Measurements from ENCODE around the gene RGS12.

RGS12 gene

GRCh38 chr4:3292571-3293400 lies at the start of gene RGS12:
TSS of gene RGS12 (plus strand) at chr4:3293021. CDS start at chr4:3316171, 23,150 bp downstream.
- H3K4me1 Mint-ChIP-seq (ENCODE audit: low read depth), result peaks cover 10% of the 10 kb centered on the region
- H3K4me3 Mint-ChIP-seq, result peak within 1 kb of the TSS; percentile 94
- peaks cover 64% of the 10 kb centered on the region for H3K27me3 Mint-ChIP-seq (ENCODE audit: low read depth)
- peak within 1 kb of the TSS; percentile 64 for H3K27ac Mint-ChIP-seq
- H3K36me3 Mint-ChIP-seq (ENCODE audit: low read depth), result no peaks in the 10 kb centered on the region
- H3K9me3 Mint-ChIP-seq, result no peaks in the 10 kb centered on the region

- no peak overlapping the region for H3K4me3 Mint-ChIP-seq
- H3K4me1 Mint-ChIP-seq (ENCODE audit: low read depth), result peaks cover 13% of the 10 kb centered on the region
- H3K27me3 Mint-ChIP-seq (ENCODE audit: low read depth), result no peaks in the 10 kb centered on the region
- H3K36me3 Mint-ChIP-seq (ENCODE audit: low read depth), result peaks cover 4% of the 10 kb centered on the region
- no peaks in the 10 kb centered on the region for H3K9me3 Mint-ChIP-seq
- peak overlapping the region; percentile 70 for H3K27ac Mint-ChIP-seq
Observed at GRCh38 chr4:3243136-3243780, 49.6 kb upstream of the RGS12 start.

- no peaks in the 10 kb centered on the region for H3K27me3 Mint-ChIP-seq (ENCODE audit: low read depth)
- H3K4me1 Mint-ChIP-seq (ENCODE audit: low read depth), result peaks cover 13% of the 10 kb centered on the region
- no peak overlapping the region for H3K4me3 Mint-ChIP-seq
- H3K27ac Mint-ChIP-seq, result no peak overlapping the region
- H3K36me3 Mint-ChIP-seq (ENCODE audit: low read depth), result peaks cover 1% of the 10 kb centered on the region
- no peaks in the 10 kb centered on the region for H3K9me3 Mint-ChIP-seq
Observed at GRCh38 chr4:3244002-3244401, 48.8 kb upstream of the RGS12 start.

DNA sequence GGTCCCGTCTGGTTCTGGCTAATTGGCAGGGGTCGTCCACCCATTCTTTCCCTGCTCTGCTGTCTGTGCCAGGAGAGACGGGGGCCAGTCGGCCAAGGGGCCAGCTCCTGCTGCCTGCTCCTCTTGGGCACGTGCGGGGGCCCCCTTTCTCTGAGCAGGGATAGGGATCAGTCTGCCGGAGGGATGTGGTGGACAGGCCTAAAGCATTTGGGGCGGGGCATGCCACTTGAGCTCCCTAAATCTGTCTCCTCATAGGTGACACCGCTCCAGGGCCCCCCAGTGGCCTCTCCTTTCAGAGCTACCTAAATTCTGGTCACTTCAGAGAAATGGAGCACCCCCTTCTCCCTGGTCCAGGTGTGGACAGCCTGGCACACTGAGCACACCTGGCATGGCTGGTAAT lies 48.1 kb upstream of the RGS12 start:
- H3K27me3 Mint-ChIP-seq (ENCODE audit: low read depth), result no peaks in the 10 kb centered on the region
- peaks cover 13% of the 10 kb centered on the region for H3K4me1 Mint-ChIP-seq (ENCODE audit: low read depth)
- peaks cover 1% of the 10 kb centered on the region for H3K36me3 Mint-ChIP-seq (ENCODE audit: low read depth)
- H3K4me3 Mint-ChIP-seq, result no peak overlapping the region
- no peaks in the 10 kb centered on the region for H3K9me3 Mint-ChIP-seq
- H3K27ac Mint-ChIP-seq, result no peak overlapping the region

DNA sequence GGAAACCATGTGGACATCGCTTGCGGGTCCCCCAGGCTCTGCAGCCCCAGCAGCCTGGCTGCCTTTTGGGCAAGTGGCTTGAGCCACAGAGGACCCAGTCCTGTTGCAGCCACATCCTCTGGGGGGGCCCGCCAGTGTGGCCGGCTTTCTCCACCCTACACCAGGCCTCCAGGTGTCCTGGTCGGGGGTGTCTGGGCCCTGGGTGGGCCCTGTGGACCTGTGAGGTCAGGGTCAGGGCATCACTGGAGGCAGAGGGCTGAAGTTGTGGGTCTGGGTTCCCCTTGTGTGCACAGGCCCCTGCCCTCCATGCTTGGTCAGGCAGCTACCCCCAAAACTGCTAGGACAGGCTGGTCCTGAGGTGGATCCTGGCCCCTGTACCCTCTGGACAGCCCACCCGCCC lies 47.1 kb upstream of the RGS12 start:
- Mint-ChIP-seq H3K27me3 (ENCODE audit: low read depth) (no peaks in the 10 kb centered on the region), H3K36me3 (ENCODE audit: low read depth) (no peaks in the 10 kb centered on the region), H3K9me3 (no peaks in the 10 kb centered on the region), H3K27ac (no peak overlapping the region), H3K4me1 (ENCODE audit: low read depth) (peaks cover 13% of the 10 kb centered on the region), H3K4me3 (no peak overlapping the region)

DNA sequence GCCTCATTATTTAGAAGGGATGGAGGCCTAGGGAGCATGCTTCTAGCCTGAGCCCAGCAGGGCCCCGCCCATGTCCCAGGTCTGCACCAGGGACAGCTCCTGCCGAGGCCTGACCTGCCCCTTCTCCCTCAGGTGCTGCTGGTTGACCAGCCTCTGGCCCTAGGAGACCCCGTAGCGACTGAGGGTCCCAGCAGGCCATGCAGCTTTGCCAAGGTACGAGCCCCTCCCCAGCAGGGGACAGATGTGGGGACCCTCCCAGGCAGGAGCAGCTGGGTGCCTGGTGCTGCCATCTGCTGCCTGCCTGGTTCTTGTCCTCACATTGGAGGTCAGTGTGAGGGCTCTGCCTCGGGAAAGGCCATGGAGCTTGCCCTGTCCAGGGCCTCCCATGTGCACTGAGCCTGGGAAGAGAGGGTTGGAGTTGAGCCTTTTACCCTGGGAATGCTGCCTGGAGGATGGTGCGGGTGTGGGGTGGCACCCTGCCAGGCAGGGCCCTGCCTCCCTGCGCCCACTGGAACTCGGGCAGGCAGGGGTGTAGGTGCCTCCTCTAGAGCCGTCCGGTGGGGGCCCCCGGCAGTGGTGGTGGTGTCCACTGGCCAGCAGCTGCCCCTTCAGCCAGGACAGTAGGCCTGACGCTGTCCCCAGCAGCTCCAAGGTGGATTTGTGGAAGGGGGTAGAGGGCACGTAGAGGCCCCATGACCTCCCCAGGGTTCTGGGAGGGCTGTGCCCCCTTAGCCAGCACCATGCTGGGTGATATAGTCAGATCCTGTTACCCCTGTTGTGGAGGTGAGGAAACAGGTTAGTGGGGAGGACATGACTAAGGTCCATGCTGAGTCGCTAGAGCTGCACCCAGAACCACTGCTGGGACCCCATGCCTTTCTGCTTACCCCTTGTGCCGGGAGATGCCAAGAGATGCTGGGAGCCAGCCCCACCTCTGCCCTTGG lies 46.1 kb upstream of the RGS12 start:
- Mint-ChIP-seq H3K27me3 (ENCODE audit: low read depth) (no peaks in the 10 kb centered on the region), H3K4me1 (ENCODE audit: low read depth) (peaks cover 18% of the 10 kb centered on the region)

GRCh38 chr4:3247399-3248177 lies 45.2 kb upstream of the RGS12 start:
- Mint-ChIP-seq H3K36me3 (ENCODE audit: low read depth) (no peaks in the 10 kb centered on the region), H3K4me1 (ENCODE audit: low read depth) (peaks cover 15% of the 10 kb centered on the region), H3K4me3 (no peak overlapping the region), H3K9me3 (no peaks in the 10 kb centered on the region), H3K27ac (no peak overlapping the region), H3K27me3 (ENCODE audit: low read depth) (no peaks in the 10 kb centered on the region)

More for the DNA sequence above, 46.1 kb upstream of the RGS12 start:
- no peaks in the 10 kb centered on the region for H3K9me3 Mint-ChIP-seq
- H3K4me3 Mint-ChIP-seq, result no peak overlapping the region
- H3K36me3 Mint-ChIP-seq (ENCODE audit: low read depth), result no peaks in the 10 kb centered on the region
- no peak overlapping the region for H3K27ac Mint-ChIP-seq

DNA sequence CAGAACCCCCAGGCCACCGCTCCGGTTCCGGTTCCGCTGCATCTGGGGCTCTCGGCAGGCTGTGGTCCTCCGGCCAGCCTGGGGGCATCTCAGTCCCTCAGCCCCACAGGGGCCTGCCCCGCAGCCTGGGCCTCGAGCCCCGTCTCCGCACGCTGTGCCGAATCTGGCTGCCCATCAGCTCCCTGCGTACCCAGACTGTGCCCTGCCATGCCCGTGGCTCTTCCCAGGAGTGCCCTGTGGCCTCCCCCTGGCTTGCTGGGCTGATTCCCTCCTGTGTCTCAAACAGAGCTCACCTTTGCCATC lies 44.7 kb upstream of the RGS12 start:
- Mint-ChIP-seq H3K9me3 (no peaks in the 10 kb centered on the region), H3K27ac (no peak overlapping the region), H3K4me3 (no peak overlapping the region), H3K27me3 (ENCODE audit: low read depth) (no peaks in the 10 kb centered on the region), H3K4me1 (ENCODE audit: low read depth) (peaks cover 10% of the 10 kb centered on the region), H3K36me3 (ENCODE audit: low read depth) (no peaks in the 10 kb centered on the region)

- Mint-ChIP-seq H3K27me3 (ENCODE audit: low read depth) (no peaks in the 10 kb centered on the region), H3K27ac (no peak within 1 kb of the TSS), H3K9me3 (no peaks in the 10 kb centered on the region), H3K4me3 (no peak within 1 kb of the TSS), H3K4me1 (ENCODE audit: low read depth) (peaks cover 6% of the 10 kb centered on the region), H3K36me3 (ENCODE audit: low read depth) (no peaks in the 10 kb centered on the region)
Observed at GRCh38 chr4:3248811-3249661, 43.8 kb upstream of the RGS12 start, which contains the start of gene MSANTD1. TSS of gene MSANTD1 (plus strand) at chr4:3249159. CDS start at chr4:3249223, 64 bp downstream.

GRCh38 chr4:3249711-3250437 lies 42.9 kb upstream of the RGS12 start:
- no peak overlapping the region for H3K4me3 Mint-ChIP-seq
- no peak overlapping the region for H3K27ac Mint-ChIP-seq
- no peaks in the 10 kb centered on the region for H3K27me3 Mint-ChIP-seq (ENCODE audit: low read depth)
- no peaks in the 10 kb centered on the region for H3K9me3 Mint-ChIP-seq
- H3K36me3 Mint-ChIP-seq (ENCODE audit: low read depth), result no peaks in the 10 kb centered on the region
- H3K4me1 Mint-ChIP-seq (ENCODE audit: low read depth), result peaks cover 6% of the 10 kb centered on the region

GRCh38 chr4:3250438-3250955 lies 42.3 kb upstream of the RGS12 start:
- H3K9me3 Mint-ChIP-seq, result no peaks in the 10 kb centered on the region
- H3K27ac Mint-ChIP-seq, result no peak overlapping the region

DNA sequence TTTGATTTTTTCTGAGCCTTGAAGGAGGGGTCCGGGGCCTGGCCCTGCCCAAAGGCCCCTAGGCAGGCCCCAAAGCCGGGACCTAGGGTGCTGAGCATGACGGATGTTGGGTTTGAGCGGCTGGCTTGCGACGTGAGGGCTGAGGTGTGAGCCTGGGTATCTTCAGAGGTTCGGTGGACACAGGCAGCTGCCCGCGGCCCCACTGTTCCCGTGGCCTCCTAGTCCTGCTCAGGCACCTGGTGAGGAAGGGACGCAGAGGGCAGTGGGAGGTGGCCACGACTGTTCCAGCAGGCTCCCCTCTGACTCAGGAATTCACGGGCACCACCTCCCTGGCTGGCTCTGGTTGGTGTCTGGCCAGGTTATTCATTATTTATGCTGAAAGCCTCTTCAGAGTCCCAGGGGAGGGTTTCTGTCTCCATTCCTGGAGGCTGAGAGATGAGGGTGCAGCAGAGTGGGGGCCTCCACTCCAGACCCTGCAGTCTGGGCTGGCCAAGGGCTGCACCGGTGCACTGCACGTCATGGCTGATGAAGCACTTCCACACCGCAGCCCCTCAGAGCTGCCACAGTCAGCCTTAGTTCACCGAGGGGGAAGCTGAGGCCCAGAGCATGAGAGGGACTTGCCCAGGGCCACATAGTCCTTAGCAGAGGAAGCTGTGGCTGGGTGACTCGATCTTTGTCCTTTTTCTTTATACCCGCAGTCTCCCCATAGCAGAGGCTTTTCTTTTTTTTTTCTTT lies 41.7 kb upstream of the RGS12 start:
- Mint-ChIP-seq H3K4me1 (ENCODE audit: low read depth) (peaks cover 6% of the 10 kb centered on the region), H3K4me3 (no peak overlapping the region), H3K27me3 (ENCODE audit: low read depth) (no peaks in the 10 kb centered on the region), H3K9me3 (no peaks in the 10 kb centered on the region), H3K36me3 (ENCODE audit: low read depth) (no peaks in the 10 kb centered on the region), H3K27ac (no peak overlapping the region)

More at GRCh38 chr4:3250438-3250955, 42.3 kb upstream of the RGS12 start:
- H3K4me3 Mint-ChIP-seq, result no peak overlapping the region
- H3K4me1 Mint-ChIP-seq (ENCODE audit: low read depth), result peaks cover 6% of the 10 kb centered on the region
- H3K27me3 Mint-ChIP-seq (ENCODE audit: low read depth), result no peaks in the 10 kb centered on the region
- H3K36me3 Mint-ChIP-seq (ENCODE audit: low read depth), result no peaks in the 10 kb centered on the region

Data from T-helper 1 cell treated with Interleukin-12 subunit alpha and Interleukin-12 subunit beta and Interleukin-4 antibody, amounts not matched to agents 30 μg/mL and 1 μg/mL, for 36 hours (primary cell).